K562 (cell line): ENCODE measurements around the gene RSBN1L. TPM values are rescaled to one million over a fixed set of nuclear protein-coding genes. Genes with fewer than 3 reads are reported as not detected.

ENCODE experiments used
- ATAC-seq: fragments of 200-7000 bp; cut with Tn5 transposase; 3 replicates; pipeline ENCODE4 v1.9.1; 2020; ENCODE audit warnings: moderate library complexity
- BruUV-seq: library from RNA; stranded (reverse); fragments of 400-500 nt; replicated peaks from 2 replicates; lab custom pipeline; 2021; lab: Mats Ljungman, UMichigan
- CTCF ChIA-PET: fragments of 300-600 bp; formaldehyde crosslinking; extraction: SDS; loops from one replicate; lab custom pipeline; 2021; ENCODE audit warnings: low intra/inter-chr PET ratio; lab: Yijun Ruan, JAX
- POLR2A ChIA-PET: fragments of 300-600, 350-650 bp; sonication (Branson Sonifier 250); formaldehyde crosslinking; extraction: SDS; loops from one replicate; lab custom pipeline; 2021; ENCODE audit warnings: antibody characterized with exemption, inconsistent platforms; lab: Yijun Ruan, JAX
- DNase-seq, 4 experiments: peaks; one replicate each; pipeline versions ENCODE4 v3.0.0 to v3.0.0-alpha.2; 2011 to 2018; ENCODE audit warnings: low spot score in 3 of 4, mixed read lengths in 3 of 4; ENCODE audit errors: extremely low read depth in 1 of 4
- FAIRE-seq: peaks from 2 replicates; lab custom pipeline; 2011; peaks lifted over from hg19 to GRCh38; lab: Jason Lieb, UNC
- H2AFZ ChIP-seq: 2 replicates; pipeline ENCODE4 v1.6.0; 2011; ENCODE audit warnings: low read depth, low read length, control low read depth, inconsistent platforms
- H3K27ac ChIP-seq: fragments of 200-600 bp; 3 replicates; pipeline ENCODE4 v1.8.0; 2011; ENCODE audit warnings: low read depth, mild to moderate bottlenecking, control low read depth, inconsistent platforms, low read length, moderate library complexity, mixed read lengths; ENCODE audit errors: extremely low read depth
- H3K27me3 ChIP-seq, 2 experiments: fragments of 300-600 bp in 1 of 2; 2 replicates in 1 of 2; 3 replicates in 1 of 2; pipeline versions ENCODE4 v1.6.0 to v1.8.0; 2011; ENCODE audit warnings: inconsistent platforms in 2 of 2, low read length in 2 of 2, mild to moderate bottlenecking in 1 of 2, mixed read lengths in 1 of 2, moderate library complexity in 1 of 2; ENCODE audit not compliant: control insufficient read depth in 2 of 2, insufficient read depth in 2 of 2
- H3K36me3 ChIP-seq: fragments of 300-600 bp; 3 replicates; pipeline ENCODE4 v1.8.0; 2011; ENCODE audit warnings: mild to moderate bottlenecking, low read length, inconsistent platforms; ENCODE audit not compliant: control insufficient read depth, insufficient read depth
- H3K4me1 ChIP-seq, 2 experiments: fragments of 200-600 bp in 1 of 2; replicated peaks in 1 of 2; 2 replicates in 1 of 2; 3 replicates in 1 of 2; pipeline versions ENCODE4 v1.5.1 to v1.8.0; 2011; ENCODE audit warnings: inconsistent platforms in 2 of 2, low read length in 2 of 2, mild to moderate bottlenecking in 1 of 2, mixed read lengths in 1 of 2, moderate library complexity in 1 of 2; ENCODE audit not compliant: control insufficient read depth in 2 of 2, insufficient read depth in 2 of 2
- H3K4me2 ChIP-seq: 2 replicates; pipeline ENCODE4 v1.6.1; 2011; ENCODE audit warnings: low read length, control low read depth, inconsistent platforms, mixed read lengths; ENCODE audit not compliant: insufficient read depth
- H3K4me3 ChIP-seq: fragments of 200-600 bp; sonication (generic), shearing (Covaris generic); 2 replicates; pipeline ENCODE4 v1.5.1; 2016; ENCODE audit warnings: control low read depth, inconsistent platforms
- H3K79me2 ChIP-seq: fragments of 200-600 bp; 3 replicates; pipeline ENCODE4 v1.8.0; 2011; ENCODE audit warnings: low read length, inconsistent platforms; ENCODE audit not compliant: control insufficient read depth, insufficient read depth
- H3K9ac ChIP-seq, 2 experiments: 2 replicates each; pipeline versions ENCODE4 v1.6.0 to v1.6.1; 2011; ENCODE audit warnings: low read depth in 2 of 2, low read length in 2 of 2, control low read depth in 1 of 2, inconsistent platforms in 1 of 2, mild to moderate bottlenecking in 1 of 2, mixed read lengths in 1 of 2; ENCODE audit not compliant: insufficient read depth in 1 of 2
- H3K9me1 ChIP-seq: one replicate; pipeline ENCODE4 v1.6.0; 2011; ENCODE audit warnings: inconsistent platforms, mild to moderate bottlenecking, low read length, moderate library complexity; ENCODE audit not compliant: control insufficient read depth, insufficient read depth
- H3K9me3 ChIP-seq: replicated peaks from 2 replicates; pipeline ENCODE4 v1.5.1; 2011; ENCODE audit warnings: low read depth, low read length, inconsistent platforms; ENCODE audit not compliant: control insufficient read depth, insufficient read depth
- H4K20me1 ChIP-seq: replicated peaks from 2 replicates; pipeline ENCODE4 v1.6.1; 2011; ENCODE audit warnings: low read length, inconsistent platforms, mixed read lengths; ENCODE audit not compliant: control insufficient read depth, insufficient read depth
- ARID3A ChIP-seq: IDR thresholded peaks from 2 replicates; pipeline ENCODE4 v1.6.1; 2012; ENCODE audit warnings: low read depth, low read length, improper control_type of control experiment, borderline replicate concordance
- DNMT1 ChIP-seq: fragments of 450-650 bp; IDR thresholded peaks from 2 replicates; pipeline ENCODE4 v1.6.1; 2016; ENCODE audit warnings: antibody characterized with exemption, mild to moderate bottlenecking
- E2F4 ChIP-seq: sonication (generic); formaldehyde crosslinking; IDR thresholded peaks from 2 replicates; pipeline ENCODE4 v1.8.0; 2022; ENCODE audit warnings: mild to moderate bottlenecking, low read depth, missing genetic modification reagents
- EZH2 ChIP-seq: IDR thresholded peaks from 2 replicates; pipeline ENCODE4 v1.6.1; 2012; ENCODE audit warnings: low read depth, mild to moderate bottlenecking, inconsistent platforms, low read length, borderline replicate concordance
- HES1 ChIP-seq: fragments of 450-650 bp; IDR thresholded peaks from 2 replicates; pipeline ENCODE4 v1.6.1; 2016; ENCODE audit warnings: low read depth, mild to moderate bottlenecking, moderate library complexity
- HIVEP1 ChIP-seq: fragments of 250-450 bp; sonication (Bioruptor Pico); IDR thresholded peaks from 2 replicates; pipeline ENCODE4 v1.4.0; 2020; ENCODE audit warnings: mild to moderate bottlenecking
- KDM4B ChIP-seq, 2 experiments: fragments of 450-650 bp in 1 of 2; sonication (generic) in 1 of 2; IDR thresholded peaks; 2 replicates each; pipeline ENCODE4 v1.6.1; 2016 to 2017; ENCODE audit warnings: borderline replicate concordance in 2 of 2, antibody characterized with exemption in 1 of 2, low read depth in 1 of 2, mild to moderate bottlenecking in 1 of 2
- MNT ChIP-seq, 2 experiments: fragments of 450-650 bp; conservative IDR thresholded peaks; 2 replicates each; pipeline ENCODE4 v1.6.1; 2017; ENCODE audit warnings: mild to moderate bottlenecking in 2 of 2, moderate library complexity in 2 of 2
- NFIX ChIP-seq: fragments of 250-450 bp; sonication (Bioruptor Pico); IDR thresholded peaks from 2 replicates; pipeline ENCODE4 v1.4.0; 2020; ENCODE audit warnings: low read depth, mild to moderate bottlenecking, moderate library complexity
- PTBP1 ChIP-seq: fragments of 200-400 bp; formaldehyde crosslinking; IDR thresholded peaks from 2 replicates; pipeline ENCODE4 v1.6.1; 2017; ENCODE audit warnings: low read depth, low read length
- SFPQ ChIP-seq: fragments of 200-400 bp; formaldehyde crosslinking; IDR thresholded peaks from 2 replicates; pipeline ENCODE4 v1.6.1; 2017; ENCODE audit warnings: mild to moderate bottlenecking, low read depth, low read length, moderate library complexity
- ZNF121 ChIP-seq: sonication (generic); formaldehyde crosslinking; conservative IDR thresholded peaks from 2 replicates; pipeline ENCODE4 v1.8.0; 2022; ENCODE audit warnings: missing genetic modification reagents
- ZNF354B ChIP-seq: fragments of 250-450 bp; sonication (Bioruptor Pico); IDR thresholded peaks from 2 replicates; pipeline ENCODE4 v1.4.0; 2020
- ZNF445 ChIP-seq: fragments of 250-450 bp; sonication (Bioruptor Pico); IDR thresholded peaks from 2 replicates; pipeline ENCODE4 v1.4.0; 2020; ENCODE audit warnings: low read depth, mild to moderate bottlenecking, moderate library complexity
- WGBS: fragments of 100-300 bp; shearing (Covaris generic); methylation state at CpG from one replicate; pipeline ENCODE4 v1.1.6; 2016; ENCODE audit warnings: low coverage, mixed read lengths; ENCODE audit not compliant: insufficient coverage; ENCODE audit errors: missing lambda C conversion rate; 5-methylcytosine and 5-hydroxymethylcytosine counted together
- in situ Hi-C: fragments of 300-500 bp; cut with MboI; formaldehyde crosslinking; loops from 4 replicates; pipeline ENCODE4 v1.15.0; 2018; ENCODE audit warnings: inconsistent platforms, mixed read lengths
- intact Hi-C: fragments of 100-400 bp; cut with micrococcal nuclease; formaldehyde crosslinking; loops from 2 replicates; pipeline ENCODE4 v1.14.2; 2022
- polyA plus RNA-seq, 8 experiments: library from polyadenylated mRNA; depleted of rRNA in 4 of 8; stranded (reverse) in 5 of 8; unstranded in 3 of 8; fragments of >200 nt; fragmentation: Nextera tagmentation in 2 of 8; fragmentation: Illumina TruSeq in 1 of 8; extraction: Ambion mirVana in 2 of 8; extraction: Trizol in 1 of 8; gene quantifications; 2 replicates each; pipeline versions ENCODE4 v1.2.1 to v1.2.3, GENCODE V29; 2011 to 2014; ENCODE audit warnings: inconsistent platforms in 1 of 8, missing spikeins in 1 of 8
- total RNA-seq, 7 experiments: library from RNA; depleted of rRNA in 6 of 7; stranded (reverse); fragments of >200 nt in 6 of 7; fragmentation: Illumina TruSeq in 2 of 7; extraction: Trizol in 2 of 7; gene quantifications; 2 replicates each; pipeline versions ENCODE4 v1.2.1 to v1.2.3, GENCODE V29; 2011 to 2021; ENCODE audit warnings: low replicate concordance in 1 of 7

The RSBN1L gene
- total and polyA plus RNA-seq, 9 of the 15 experiments (the other 6 are each of a cell fraction or from before 2014, with no cell fraction given): 6.2 to 35.2 (median 20.1) TPM

- WGBS: 88% methylated on average over 6 of the region's 6 CpGs
- in situ Hi-C loops: no loop called here
- Histone ChIP-seq H3K79me2 (no peaks in the 10 kb centered on the region), H4K20me1 (no peaks in the 10 kb centered on the region), H3K9me3 (no peaks in the 10 kb centered on the region), H3K27ac (no peak overlapping the region), H3K4me3 (no peak overlapping the region), H3K4me1 (no peaks in the 10 kb centered on the region), H3K9me1 (no peaks in the 10 kb centered on the region), H3K36me3 (peaks cover 9% of the 10 kb centered on the region; the same call in 2 of the 3 replicates), H3K27me3 (no peaks in the 10 kb centered on the region), H3K9ac (no peak overlapping the region), H2AFZ (no peak overlapping the region), H3K4me2 (no peak overlapping the region)
- FAIRE-seq: no peak
- no TSS peak for BruUV-seq
- no peak for ATAC-seq
- ChIA-PET CTCF (interaction anchor here (0.6 to 1.2 kb wide), 2 partner anchors 9 to 198 kb away, joined by 3 read pairs; no protein-coding TSS in a partner anchor), POLR2A (interaction anchor here (0.7 kb wide), 1 partner anchor 59 kb away, joined by 4 read pairs; no protein-coding TSS in a partner anchor)
- intact Hi-C loops: no loop called here
- no peak for DNase-seq
- TF ChIP-seq DNMT1 (no peak), MNT (conservative IDR thresholded peaks at IDR 0.05) (no peak), NFIX (CRISPR knock-in tag) (no peak), SFPQ (no peak), KDM4B (IDR thresholded peaks at IDR 0.05; ENCODE audit: borderline replicate concordance in 2 of 2, low read depth in 1 of 2) (no peak), PTBP1 (no peak), ARID3A (no peak), ZNF445 (CRISPR knock-in tag) (no peak), ZNF121 (no peak), HIVEP1 (CRISPR knock-in tag) (no peak), HES1 (no peak), E2F4 (CRISPR knock-in tag) (no peak), EZH2 (no peak), ZNF354B (CRISPR knock-in tag) (no peak)
These were observed 47.4 kb upstream of the RSBN1L start for GRCh38 chr7:77648742-77649338.
